Body of pancreas (tissue), 4 donors: ENCODE results near the gene SLC16A8. TPM values are rescaled to one million over a fixed set of nuclear protein-coding genes. Genes with fewer than 3 reads are reported as not detected.

Source experiments
- ATAC-seq: fragments of 150-250 bp; one replicate; pipeline ENCODE4 v1.9.1; 2016
- DNase-seq, 4 donors: peaks; one replicate each; pipeline ENCODE4 v3.0.0-alpha.2; 2019
- H3K27ac ChIP-seq, 4 donors: fragments of 200-600 bp; sonication (generic); 1 replicate in 3 of 4; 2 replicates in 1 of 4; pipeline versions ENCODE4 v1.5.1 to v1.6.1; 2016 to 2019; ENCODE audit warnings: mild to moderate bottlenecking in 1 of 4, mixed read lengths in 1 of 4, moderate library complexity in 1 of 4
- H3K27me3 ChIP-seq, 2 donors: fragments of 200-600 bp; sonication (generic); one replicate each; pipeline ENCODE4 v1.6.0; 2016; ENCODE audit warnings: mild to moderate bottlenecking in 1 of 2
- H3K36me3 ChIP-seq, 2 donors: fragments of 200-600 bp; sonication (generic); replicated peaks in 1 of 2; 2 replicates each; pipeline ENCODE4 v1.5.1; 2016; ENCODE audit warnings: low read depth in 2 of 2; ENCODE audit not compliant: insufficient read depth in 1 of 2
- H3K4me1 ChIP-seq: fragments of 200-600 bp; sonication (generic); one replicate; pipeline ENCODE4 v1.6.0; 2016
- H3K4me3 ChIP-seq, 2 donors: fragments of 200-600 bp; sonication (generic); 1 replicate in 1 of 2; 2 replicates in 1 of 2; pipeline ENCODE4 v1.5.1; 2016 to 2019
- H3K9me3 ChIP-seq, 3 donors: fragments of 200-600 bp; sonication (generic); 1 replicate in 2 of 3; 2 replicates in 1 of 3; pipeline ENCODE4 v1.5.1; 2016
- CTCF ChIP-seq, 7 experiments: fragments of 450-650 bp in 4 of 7; fragments of 200-600 bp in 3 of 7; sonication (generic) in 3 of 7; IDR thresholded peaks; one replicate each; pipeline ENCODE4 v1.5.1; 2016 to 2019; ENCODE audit warnings: antibody characterized with exemption in 7 of 7
- POLR2A ChIP-seq, 3 donors: fragments of 450-650 bp; IDR thresholded peaks; one replicate each; pipeline ENCODE4 v1.6.1; 2016; ENCODE audit warnings: antibody characterized with exemption in 3 of 3, mild to moderate bottlenecking in 2 of 3
- WGBS, 2 donors: methylation state at CpG; one replicate each; pipeline ENCODE4 v1.1.5; 2017; 5-methylcytosine and 5-hydroxymethylcytosine counted together
- intact Hi-C: fragments of 100-400 bp; cut with DNase I; formaldehyde crosslinking; loops from one replicate; pipeline ENCODE4 v1.15.1; 2023
- total RNA-seq, 2 donors: library from RNA; depleted of rRNA; stranded (reverse); fragments of >200 nt; gene quantifications; one replicate each; pipeline ENCODE4 v1.1.0, GENCODE V29; 2016

Gene SLC16A8
- total RNA-seq, 2 donors from 2014 or later, result not detected

- H3K27ac ChIP-seq, result no peak overlapping the region
- no peaks in the 10 kb centered on the region for H3K4me1 ChIP-seq
- H3K36me3 ChIP-seq, result no peaks in the 10 kb centered on the region
- DNase-seq (no peak), ATAC-seq (no peak)
- H3K27me3 ChIP-seq, result no peaks in the 10 kb centered on the region
- TF ChIP-seq POLR2A (IDR thresholded peaks at IDR 0.05) (no peak), CTCF (IDR thresholded peaks at IDR 0.05) (no peak)
- 88 to 90% methylated on average over 10 to 11 of the region's 11 CpGs for WGBS, 2 donors
- intact Hi-C loops, result no loop called here
- no peak overlapping the region for H3K4me3 ChIP-seq
- H3K9me3 ChIP-seq, result no peaks in the 10 kb centered on the region
These were observed 41.8 kb upstream of the SLC16A8 start for GRCh38 chr22:38125751-38126201.

- no peak for DNase-seq
- no peak for TF ChIP-seq CTCF (IDR thresholded peaks at IDR 0.05)
- TF ChIP-seq POLR2A (IDR thresholded peaks at IDR 0.05), result no peak
- no peak for ATAC-seq
- Histone ChIP-seq H3K27ac (no peak overlapping the region), H3K36me3 (no peaks in the 10 kb centered on the region), H3K4me1 (no peaks in the 10 kb centered on the region), H3K4me3 (no peak overlapping the region), H3K9me3 (no peaks in the 10 kb centered on the region), H3K27me3 (no peaks in the 10 kb centered on the region)
- intact Hi-C loops, result no loop called here
- 93 to 95% methylated on average over 10 to 13 of the region's 14 CpGs for WGBS, 2 donors
These were observed 41.1 kb upstream of the SLC16A8 start for GRCh38 chr22:38125038-38125610.

GRCh38 chr22:38124236-38124974, 40.4 kb upstream of the SLC16A8 start:
- intact Hi-C loops, result no loop called here
- H3K27ac ChIP-seq, result no peak overlapping the region
- 91 to 97% methylated on average over 18 to 21 of the region's 21 CpGs for WGBS, 2 donors
- no peaks in the 10 kb centered on the region for H3K27me3 ChIP-seq
- no peak overlapping the region for H3K4me3 ChIP-seq
- ATAC-seq (no peak), DNase-seq (no peak)
- TF ChIP-seq POLR2A (IDR thresholded peaks at IDR 0.05) (no peak), CTCF (IDR thresholded peaks at IDR 0.05) (no peak)
- H3K9me3 ChIP-seq, result no peaks in the 10 kb centered on the region
- H3K4me1 ChIP-seq, result no peaks in the 10 kb centered on the region
- no peaks in the 10 kb centered on the region for H3K36me3 ChIP-seq

- intact Hi-C loops, result no loop called here
- TF ChIP-seq POLR2A (IDR thresholded peaks at IDR 0.05) (no peak), CTCF (IDR thresholded peaks at IDR 0.05) (no peak)
- H3K4me3 ChIP-seq, result no peak overlapping the region
- ATAC-seq (no peak), DNase-seq (no peak)
- H3K27me3 ChIP-seq, result no peaks in the 10 kb centered on the region
- 64 to 93% methylated on average over 2 to 6 of the region's 6 CpGs for WGBS, 2 donors
- H3K27ac ChIP-seq, result no peak overlapping the region
- no peaks in the 10 kb centered on the region for H3K4me1 ChIP-seq
- no peaks in the 10 kb centered on the region for H3K9me3 ChIP-seq
- no peaks in the 10 kb centered on the region for H3K36me3 ChIP-seq
These were observed 38.6 kb upstream of the SLC16A8 start for GRCh38 chr22:38122616-38123015.
